HG03442 (cell line): ENCODE measurements around the gene CASP14.
"Not testable (repeated sequence)": the region's sequence is repeated elsewhere in the genome, so short reads cannot be mapped to it uniquely, and the experiment has no call there.

Source experiments
- ATAC-seq: cut with Tn5 transposase; IDR thresholded peaks from one replicate; pipeline ENCODE4 v1.9.1; 2021; ENCODE audit warnings: mild to moderate bottlenecking, moderate library complexity; ENCODE audit not compliant: unreplicated experiment

Gene CASP14

GRCh38 chr19:15048885-15049541 lies at the start of gene CASP14:
TSS of gene CASP14 (plus strand) at chr19:15049480. CDS start at chr19:15052252, 2,772 bp downstream.
- no peak for ATAC-seq

- ATAC-seq: no peak
Measured at GRCh38 chr19:15008308-15008707, 41.0 kb upstream of the CASP14 start.

GRCh38 chr19:15010501-15011300 lies 38.6 kb upstream of the CASP14 start:
- no peak for ATAC-seq

- no peak for ATAC-seq
Measured at GRCh38 chr19:15014579-15014978, 34.7 kb upstream of the CASP14 start.

GRCh38 chr19:15015946-15016542 lies 33.2 kb upstream of the CASP14 start:
- ATAC-seq: no peak

- ATAC-seq: not testable (repeated sequence)
Measured at GRCh38 chr19:15018836-15019235, 30.4 kb upstream of the CASP14 start.

- ATAC-seq: no peak
Measured at GRCh38 chr19:15021286-15022007, 27.8 kb upstream of the CASP14 start.

- ATAC-seq: no peak
Measured at GRCh38 chr19:15022752-15023151, 26.5 kb upstream of the CASP14 start.

GRCh38 chr19:15025217-15025616 lies 24.1 kb upstream of the CASP14 start:
- ATAC-seq: no peak

- no peak for ATAC-seq
Measured at GRCh38 chr19:15028490-15028889, 20.8 kb upstream of the CASP14 start.

GRCh38 chr19:15031675-15032074 lies 17.6 kb upstream of the CASP14 start:
- no peak for ATAC-seq

GRCh38 chr19:15035795-15036311 lies 13.4 kb upstream of the CASP14 start:
- no peak for ATAC-seq

- ATAC-seq: no peak
Measured at GRCh38 chr19:15037586-15037985, 11.7 kb upstream of the CASP14 start.

- ATAC-seq: no peak
Measured at GRCh38 chr19:15038294-15038693, 11.0 kb upstream of the CASP14 start.

GRCh38 chr19:15042003-15042402 lies 7.3 kb upstream of the CASP14 start:
- no peak for ATAC-seq

- no peak for ATAC-seq
Measured at GRCh38 chr19:15042826-15043225, 6.5 kb upstream of the CASP14 start.

- ATAC-seq: no peak
Measured at GRCh38 chr19:15045506-15045905, 3.8 kb upstream of the CASP14 start.

- no peak for ATAC-seq
Measured at GRCh38 chr19:15047680-15048079, 1.6 kb upstream of the CASP14 start.

GRCh38 chr19:15048128-15048527 lies 1.2 kb upstream of the CASP14 start:
- no peak for ATAC-seq

GRCh38 chr19:15050639-15051038 lies 1.4 kb downstream of the CASP14 start:
- no peak for ATAC-seq

- no peak for ATAC-seq
Measured at GRCh38 chr19:15062036-15062435, 12.8 kb downstream of the CASP14 start.
